NCI-H345 (cell line): ENCODE measurements around the gene CLIC4.

ENCODE experiments used
- DNase-seq: peaks from one replicate; lab custom pipeline; 2025; lab: John Stamatoyannopoulos, UW

The CLIC4 gene

DNA sequence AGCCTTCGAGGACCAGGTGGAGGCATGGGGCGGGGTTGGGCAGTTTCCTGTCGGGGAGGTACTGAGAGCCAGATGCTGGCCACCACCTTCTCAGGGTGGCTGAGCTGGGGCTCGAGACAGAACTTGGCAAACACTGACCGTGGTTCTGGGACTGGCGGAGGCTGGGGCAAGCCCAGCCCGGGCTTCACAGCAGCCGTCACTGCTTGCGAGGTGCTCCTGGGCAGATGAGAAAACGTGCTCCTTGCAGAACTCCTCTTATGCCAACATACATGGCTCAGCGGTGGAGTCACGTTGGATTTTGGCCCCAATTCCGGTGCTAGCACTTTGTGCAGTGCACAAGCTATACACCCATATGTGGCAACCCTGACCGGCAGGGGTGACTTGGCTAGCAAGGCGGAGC lies 115.6 kb downstream of the CLIC4 start:
- no peak for DNase-seq

DNA sequence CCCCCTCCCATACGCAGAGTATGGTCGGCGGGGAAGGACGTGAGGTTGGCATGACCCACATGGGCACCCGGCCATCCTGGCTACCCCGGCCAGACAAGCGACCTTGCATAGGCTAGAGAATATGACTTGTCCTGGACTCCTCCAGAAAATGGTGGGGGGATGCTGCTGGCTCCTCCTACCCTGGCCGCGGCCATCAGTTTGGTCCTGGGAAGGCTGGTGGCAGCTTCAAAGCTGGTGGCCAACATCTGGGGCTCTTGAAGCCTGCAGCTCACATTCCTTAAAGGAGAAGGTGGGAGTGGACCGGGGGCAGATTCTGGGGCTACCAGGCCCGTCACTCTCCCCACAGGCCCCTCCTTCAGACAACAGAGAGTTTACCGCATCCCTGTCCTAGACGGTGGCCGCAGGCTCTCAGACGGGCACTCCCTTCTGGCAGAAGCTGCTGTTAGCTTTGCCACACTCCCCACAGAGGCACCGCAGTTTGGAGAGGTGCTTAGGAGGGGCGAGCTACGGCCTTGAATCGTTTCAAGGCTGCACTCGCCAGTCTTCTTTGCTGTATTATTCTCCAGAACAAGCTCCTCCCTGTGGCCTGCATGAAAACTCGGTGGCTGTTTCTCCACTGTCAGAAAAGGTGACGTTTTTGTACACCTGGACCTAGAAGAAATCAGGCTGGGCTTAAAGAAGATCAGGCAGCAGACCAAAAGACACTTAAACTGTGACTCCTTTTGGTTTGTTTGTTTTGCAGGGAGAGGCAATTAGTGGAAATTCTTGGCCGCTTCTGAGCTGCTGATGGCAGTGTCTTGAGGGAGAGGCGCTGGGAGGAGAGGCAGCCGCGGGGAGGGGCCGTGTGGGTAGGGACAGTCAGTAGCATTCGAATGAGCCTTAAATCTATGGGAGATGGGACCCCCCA lies 116.8 kb downstream of the CLIC4 start:
- no peak for DNase-seq

DNA sequence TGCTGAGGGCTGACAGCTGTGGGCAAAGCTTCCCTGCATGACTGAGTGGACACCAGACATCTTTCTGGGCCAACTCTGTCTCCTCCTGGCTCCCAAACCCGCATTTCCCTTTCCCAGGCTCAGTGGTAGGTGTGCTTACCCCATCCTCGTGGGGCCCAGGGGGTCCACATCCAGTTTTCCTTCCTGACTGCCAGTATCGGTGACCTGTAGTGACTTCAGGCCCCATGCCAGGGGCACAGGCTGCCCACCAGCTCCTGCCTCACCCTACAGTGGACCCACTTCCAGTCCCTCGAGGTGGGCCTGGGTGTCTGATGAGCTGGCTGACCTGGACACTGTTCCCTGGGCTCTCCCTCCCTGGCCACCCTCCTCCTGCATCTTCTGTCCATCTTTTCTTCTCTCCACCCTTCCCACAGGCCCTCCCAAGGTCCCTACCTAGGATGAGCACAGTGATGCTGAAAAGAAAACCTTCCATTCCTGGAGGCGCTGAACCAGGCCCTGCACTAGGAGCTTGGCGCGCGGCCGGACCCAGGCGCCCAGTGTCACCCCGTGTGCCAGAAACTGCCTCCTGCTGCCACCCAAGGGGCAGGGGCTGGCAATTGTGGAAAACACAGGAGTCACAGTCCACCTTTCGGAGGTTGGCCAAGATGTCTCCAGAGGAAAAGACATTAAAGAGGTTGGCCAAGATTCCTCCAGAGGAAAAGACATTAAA lies 117.7 kb downstream of the CLIC4 start:
- DNase-seq: no peak

DNA sequence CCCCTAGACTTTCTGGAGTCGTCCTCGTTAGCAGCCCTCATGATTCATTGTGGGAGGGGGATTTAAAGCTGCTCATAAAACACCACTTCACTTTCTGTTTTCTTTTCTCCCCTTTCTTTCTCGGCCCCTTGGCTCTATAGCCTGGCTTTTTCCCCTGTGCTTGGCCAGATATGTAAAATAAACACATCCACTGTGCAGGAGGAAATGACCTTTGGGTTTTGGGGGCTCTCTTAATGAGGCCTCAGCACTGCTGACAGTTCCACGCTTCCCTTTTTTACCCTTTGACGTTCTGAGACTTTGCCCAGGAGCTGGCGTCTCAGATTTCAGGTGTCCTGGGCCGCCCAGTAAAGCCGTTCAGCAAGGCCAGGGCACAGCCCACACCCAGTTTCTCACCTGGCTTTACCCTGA lies 119.1 kb downstream of the CLIC4 start:
- no peak for DNase-seq

DNA sequence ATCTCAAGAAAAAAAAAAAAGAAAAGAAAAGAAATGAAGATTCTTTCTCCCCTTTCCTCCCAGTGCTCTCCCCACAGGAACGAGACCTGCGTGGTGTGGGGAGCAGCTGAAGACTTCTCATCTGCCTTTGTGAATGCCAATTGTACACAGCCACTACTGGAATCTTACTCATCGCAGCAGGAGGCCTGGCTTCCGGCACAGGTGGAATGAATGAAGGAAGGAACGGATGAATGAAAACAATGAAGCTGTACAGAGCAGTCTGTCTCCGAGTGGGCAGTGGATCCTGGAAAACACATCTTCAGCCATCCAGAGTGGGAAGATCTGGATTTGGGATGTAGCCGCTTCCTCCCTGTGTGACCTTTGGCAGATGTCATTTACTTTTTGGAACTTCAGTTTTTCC lies 119.9 kb downstream of the CLIC4 start:
- no peak for DNase-seq

DNA sequence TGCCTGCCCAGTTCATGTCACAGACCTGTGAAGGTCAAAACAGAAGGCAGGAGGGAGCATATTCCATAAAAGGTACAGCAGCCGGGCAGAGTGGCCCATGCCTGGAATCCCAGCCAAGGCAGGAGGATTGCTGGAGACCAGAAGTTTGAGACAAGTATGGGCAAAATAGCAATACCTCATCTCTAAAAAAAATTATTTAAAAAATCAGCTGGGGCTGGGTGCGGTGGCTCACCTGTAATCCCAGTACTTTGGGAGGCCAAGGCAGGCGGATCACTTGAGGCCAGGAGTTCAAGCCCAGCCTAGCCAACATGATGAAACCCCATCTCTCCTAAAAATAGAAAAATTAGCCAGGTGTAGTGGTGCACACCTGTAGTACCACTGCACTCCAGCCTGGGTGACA lies 120.3 kb downstream of the CLIC4 start:
- DNase-seq: no peak

DNA sequence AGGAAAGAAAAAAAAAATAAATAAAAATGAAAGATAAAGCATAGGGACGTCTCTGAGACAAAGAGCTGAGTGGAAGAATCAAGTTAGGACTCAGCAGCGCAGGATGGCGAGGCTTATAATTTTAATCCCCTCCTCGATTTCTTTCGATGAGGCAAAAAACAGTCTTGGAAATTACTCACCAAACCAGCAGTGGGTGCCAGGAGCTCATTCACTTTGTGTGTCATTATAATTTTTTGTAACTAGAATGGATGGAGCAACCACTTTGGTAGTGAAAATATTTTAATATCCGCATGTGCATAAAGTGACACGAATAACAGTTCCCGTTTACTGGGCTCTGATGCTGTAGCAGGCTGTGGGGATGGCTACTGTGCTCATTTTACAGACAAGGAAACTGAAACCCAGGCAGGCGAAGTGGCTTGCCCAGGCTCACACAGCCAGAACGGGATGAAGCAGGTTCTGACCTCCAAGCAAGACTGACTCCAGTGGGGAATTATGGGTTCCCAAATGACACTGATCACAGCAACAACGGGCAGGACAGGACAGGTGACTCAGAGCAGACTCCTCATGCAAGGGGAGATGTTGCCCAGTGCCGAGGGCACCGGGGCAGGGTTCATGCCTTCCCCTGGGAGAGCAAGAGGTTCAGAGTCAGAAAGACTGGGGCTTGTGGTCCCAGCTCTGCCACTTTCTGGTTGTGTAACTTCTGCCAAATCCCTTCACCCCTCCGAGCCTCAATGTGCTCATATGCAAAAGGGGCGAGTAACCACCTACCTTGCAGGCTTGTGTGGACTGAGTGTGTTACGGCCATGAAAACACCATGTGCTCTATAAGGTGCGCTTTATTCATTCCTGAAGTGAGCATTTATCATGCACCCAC lies 121.2 kb downstream of the CLIC4 start:
- DNase-seq: no peak

DNA sequence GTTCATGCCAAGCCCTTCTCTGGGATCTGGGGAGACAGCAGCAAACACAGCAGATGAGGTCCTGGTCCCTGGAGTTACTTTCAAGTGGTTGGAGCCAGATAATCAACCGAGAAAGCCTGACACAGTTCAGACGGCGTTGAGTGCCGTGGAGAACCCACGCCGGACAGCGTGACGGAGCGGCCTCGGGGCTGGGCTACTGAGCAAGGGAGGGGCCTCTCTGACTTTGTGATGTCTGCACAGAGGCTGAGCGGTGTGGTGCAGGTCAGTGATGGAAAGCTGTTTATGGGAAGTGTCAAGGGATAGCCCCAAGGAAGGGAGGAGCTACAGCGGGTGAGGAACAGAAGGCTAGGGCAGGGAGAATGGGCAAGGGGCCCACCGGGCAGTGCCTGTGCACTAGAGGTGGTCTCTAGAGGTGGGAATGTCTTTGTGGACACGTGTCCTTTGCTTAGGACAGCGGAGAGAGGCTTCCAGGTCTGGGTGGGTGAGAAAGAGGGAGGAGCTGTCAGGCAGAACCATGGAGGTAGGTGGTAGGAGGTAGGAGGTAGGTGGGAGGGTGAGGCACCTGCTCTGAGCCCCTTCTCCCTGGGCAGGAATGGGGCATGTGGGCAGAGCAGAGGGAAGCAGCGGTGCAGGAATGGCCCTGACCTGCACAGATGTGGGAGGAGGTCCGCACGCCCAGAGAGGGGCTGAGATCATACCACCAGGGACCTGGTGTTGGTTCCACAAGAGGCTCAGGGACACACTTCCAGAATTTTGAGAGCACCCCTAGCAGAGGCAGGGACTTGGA lies 122.0 kb downstream of the CLIC4 start:
- no peak for DNase-seq

DNA sequence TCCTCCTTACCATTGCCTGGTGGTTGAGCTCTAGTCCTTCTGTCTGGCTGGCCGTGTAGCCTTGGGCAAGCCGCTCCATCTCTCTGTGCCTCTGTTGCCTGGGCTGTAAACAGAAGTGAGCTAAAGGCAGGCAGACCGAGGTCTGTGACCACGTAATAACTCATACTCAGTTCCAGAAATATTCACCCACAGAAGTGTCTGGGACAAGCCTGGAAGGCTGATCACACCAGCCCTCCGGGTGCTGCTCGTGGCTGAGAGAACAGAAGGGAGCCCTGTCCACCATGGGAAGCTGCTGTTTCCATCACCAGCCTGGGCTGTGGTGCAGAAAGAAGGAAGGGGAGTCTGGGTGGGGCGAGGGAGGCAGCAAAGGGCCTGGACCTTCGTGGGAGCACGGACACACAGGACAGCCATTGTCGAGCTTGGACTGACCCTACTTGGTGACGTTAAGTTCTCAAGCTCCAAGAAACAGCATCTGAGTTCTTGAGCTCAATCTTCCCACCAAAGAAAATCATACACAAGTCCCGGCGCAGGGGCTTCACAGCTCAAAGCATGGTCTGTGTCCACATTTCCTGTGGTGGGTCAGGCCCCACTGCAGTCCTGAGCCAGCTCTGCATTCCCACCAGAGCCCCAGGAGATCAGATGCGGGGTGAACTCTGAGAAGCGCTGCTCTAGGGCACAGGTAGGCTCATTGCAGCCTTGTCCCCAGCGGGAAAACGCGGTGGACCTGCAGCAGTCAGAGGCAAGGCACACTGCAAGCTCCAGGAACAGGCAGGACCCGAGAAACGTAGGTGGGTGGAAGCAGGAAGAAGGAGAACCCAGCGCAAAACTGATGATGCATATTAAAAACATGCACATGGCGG lies 123.0 kb downstream of the CLIC4 start:
- no peak for DNase-seq

DNA sequence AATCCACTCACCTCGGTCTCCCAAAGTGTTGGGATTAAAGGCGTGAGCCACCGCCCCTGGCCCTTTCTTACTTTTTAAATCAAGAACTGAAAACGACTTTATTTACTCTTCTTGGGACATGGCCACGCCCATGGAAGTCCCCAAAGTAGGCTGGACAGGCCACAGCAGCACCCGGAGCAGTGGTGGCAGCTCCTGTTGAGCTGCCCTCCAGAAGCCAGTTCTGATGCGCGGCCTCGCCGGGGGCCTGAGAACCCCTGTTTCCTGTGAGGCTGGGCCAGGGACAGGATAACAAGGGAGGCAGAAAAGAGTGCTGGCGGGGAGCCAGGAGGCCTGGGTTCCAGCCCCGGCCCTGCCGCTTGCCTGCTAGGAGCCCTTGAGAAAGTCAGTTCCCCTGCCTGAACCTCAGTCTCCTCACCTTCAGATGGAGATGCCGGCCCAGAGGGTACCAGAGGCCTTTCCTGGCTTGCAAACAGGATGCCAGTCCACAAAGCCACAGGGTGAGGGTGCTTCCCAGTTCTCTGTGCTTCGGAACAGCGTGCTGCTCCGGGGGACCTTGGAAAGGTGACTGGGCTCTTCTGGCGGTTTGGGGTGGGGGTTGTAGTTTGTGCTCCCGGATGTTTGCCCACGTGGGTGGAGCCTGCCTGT lies 125.4 kb downstream of the CLIC4 start:
- no peak for DNase-seq

DNA sequence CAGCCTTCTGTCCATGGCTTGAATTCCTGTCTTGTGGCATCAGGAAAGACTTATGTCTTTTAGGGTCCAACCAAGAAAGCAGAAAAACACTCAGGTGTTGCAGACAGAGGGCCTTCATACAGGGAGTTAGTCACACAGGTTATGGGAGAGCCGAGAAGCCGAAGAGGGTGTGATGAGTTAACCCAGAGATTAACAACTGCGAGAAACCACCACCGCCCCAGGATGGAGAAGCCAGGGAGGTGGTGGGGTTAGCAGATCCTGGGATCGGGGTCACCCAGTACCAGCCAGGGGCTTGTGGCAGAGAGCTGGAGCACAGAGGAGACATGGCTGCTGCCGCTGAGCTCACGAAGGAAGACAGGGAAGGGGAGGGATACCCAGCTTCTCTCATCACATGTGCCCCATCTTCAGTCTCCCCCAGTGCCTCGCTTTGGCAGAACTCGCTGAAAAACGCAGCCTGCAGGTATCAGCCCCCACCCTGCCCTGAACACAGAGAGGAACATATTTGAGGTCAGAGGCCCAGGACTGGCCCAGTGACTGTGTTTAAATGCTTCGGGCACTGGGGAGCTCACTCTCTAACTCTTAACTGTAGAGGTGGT lies 126.2 kb downstream of the CLIC4 start:
- no peak for DNase-seq

DNA sequence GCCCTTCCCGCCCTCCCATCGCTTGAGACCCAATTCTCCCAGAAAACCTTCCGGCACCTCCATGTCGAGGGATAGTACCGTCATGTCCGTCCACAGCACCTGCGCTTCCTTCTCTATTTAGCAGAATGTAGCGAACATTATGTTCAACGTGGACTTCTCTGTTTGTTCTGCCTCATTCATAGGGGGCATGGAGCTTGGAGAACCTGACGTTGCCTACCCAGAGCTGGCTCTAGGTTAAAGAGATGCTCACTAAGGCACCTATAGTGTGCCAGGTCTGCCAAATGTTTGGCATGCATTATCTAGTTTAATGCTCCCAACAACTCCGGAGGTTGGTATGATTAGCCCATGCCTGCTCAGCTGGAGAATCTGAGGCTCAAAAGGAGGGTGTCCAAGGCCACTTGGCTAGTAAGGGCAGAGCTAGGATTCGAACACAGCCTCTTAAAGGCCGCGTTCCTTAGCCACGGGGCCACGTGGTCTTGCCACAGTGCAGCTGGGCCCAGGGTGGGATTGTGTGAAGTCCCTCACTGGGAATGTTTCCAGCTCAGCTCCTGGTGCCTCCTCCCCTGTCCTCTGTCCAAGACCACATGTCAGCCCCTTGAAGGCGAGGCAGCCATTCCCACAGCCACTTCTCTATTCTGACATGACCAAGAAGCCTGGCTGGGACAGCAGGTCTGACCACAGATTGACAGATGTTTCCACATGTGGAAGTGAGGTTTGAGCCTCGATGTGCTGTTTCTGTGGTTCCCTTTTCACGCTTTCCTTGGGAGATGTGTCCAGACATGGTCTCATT lies 127.0 kb downstream of the CLIC4 start:
- DNase-seq: no peak

DNA sequence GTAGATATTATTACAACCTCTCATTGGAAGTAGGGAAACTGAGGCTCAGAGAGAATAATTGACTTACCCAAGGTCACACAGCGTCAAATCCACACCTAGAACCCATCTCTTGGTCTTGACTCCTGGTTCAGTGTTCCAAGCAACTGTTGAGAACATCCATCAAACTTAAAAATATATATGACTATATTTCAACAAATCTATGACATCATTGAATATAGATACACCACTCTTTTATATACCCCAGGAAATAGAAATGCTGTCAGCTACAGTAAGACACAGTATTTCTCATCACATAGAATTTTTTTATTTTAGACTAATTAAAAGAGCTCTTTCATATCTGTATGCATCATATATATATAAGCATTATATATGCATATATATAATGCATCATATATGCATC lies 127.9 kb downstream of the CLIC4 start:
- no peak for DNase-seq

DNA sequence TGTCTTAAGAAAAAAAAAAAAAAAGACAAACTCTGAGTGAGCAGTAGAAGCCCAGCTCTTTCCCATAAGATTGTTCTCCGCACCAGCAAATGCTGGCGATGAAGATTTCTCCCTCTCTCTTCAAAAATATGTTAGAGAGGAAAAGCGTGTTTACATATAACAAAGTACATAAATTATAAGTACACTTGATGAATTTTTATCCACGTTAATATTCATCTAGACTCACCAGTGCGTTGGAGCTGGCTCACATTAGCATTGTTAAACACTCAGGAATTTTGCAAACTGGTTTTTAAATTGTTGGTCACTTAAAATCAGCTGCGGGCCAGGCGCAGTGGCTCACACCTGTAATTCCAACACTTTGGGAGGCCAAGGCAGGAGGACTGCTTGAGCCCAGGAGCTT lies 128.8 kb downstream of the CLIC4 start:
- no peak for DNase-seq

DNA sequence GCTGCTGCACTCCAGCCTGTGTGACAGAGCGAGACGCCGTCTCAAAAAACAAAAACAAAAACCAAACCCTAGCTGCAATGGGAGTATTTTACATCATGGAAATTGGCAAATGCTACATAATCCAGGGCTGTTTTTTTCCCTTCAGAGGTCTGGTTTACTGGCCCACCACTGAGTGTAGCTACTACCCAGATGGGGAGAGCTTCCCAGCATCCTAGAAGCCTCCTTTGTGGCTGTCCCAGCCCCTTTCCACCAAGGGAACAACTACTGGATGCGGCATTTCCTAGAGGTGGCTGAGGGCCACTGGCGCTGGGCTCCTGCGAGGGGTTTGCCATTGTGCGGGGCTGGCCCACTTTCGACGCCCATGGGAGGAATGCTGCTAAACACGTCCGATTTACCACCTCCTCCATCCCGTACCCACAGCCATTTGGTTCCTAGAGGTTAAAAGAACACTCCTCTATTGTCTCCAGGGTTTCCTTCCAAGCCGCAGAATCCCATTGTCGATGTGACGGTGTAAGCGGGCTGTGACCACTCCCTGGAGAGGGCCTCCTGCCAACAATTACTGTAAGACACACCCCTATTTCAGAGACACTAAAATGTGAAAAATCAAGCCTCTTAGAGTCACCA lies 129.5 kb downstream of the CLIC4 start:
- no peak for DNase-seq

DNA sequence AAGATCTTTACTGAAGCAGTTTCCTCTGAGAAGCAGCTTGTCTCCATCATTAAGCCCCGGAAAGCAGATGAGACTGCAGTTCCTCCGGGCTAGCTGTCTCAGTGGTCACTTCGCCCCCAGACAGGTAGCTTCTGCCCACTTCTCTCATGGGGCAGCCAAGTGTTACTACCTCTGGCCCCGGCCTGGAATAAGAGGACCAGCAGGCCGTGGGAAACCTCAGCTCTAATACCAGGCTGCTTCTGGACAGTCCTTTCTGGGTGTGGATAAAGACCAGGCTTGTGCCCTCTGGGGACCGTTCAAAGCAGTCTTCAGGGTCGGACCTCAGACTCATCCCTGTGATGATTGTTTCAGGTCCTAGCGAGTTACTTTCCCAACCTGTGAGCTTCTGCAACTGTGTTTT lies 130.0 kb downstream of the CLIC4 start:
- no peak for DNase-seq

DNA sequence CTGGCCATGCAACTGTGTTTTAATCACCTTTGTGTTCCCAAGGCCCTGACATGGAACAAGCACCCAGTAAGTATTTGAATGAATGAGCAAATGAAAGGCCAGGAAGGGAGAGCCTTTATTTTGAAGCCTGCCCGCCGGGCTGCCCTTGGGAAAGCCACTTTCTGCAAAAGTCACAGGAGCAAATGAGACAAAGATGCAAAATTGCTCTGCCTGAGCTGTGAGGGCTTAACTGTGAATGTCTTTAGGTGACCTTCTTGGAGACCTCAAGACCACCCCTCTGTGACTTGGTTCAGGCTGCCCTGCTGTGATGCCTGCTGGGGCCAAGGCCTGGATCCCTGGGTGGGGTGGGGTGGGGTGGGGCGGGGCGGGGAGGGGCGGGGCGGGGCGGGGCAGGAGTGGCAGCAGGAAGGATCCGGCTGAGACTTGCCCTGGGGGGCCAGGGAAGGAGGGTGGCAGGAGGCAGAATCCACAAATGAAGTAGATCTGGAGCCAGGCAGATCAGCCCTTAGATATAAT lies 130.8 kb downstream of the CLIC4 start:
- no peak for DNase-seq

DNA sequence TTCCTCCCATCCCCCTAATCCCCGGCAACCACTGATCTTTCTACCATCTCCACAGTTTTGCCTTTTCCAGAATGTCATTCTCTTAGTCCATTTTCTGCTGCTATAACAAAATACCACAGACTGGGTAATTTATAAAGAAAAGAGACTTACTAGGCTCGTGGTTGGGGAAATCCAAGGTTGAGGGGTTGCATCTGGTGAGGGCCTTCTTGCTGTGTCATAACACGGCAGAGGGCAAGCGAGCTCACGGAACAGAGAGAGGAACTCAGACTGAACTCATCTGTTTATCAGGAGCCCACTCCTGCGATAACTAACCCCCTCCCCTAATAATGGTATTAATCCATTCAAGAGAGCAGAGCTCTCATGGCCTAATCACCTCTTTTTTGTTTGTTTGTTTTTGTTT lies 132.8 kb downstream of the CLIC4 start:
- no peak for DNase-seq
